H1 (cell line): Measurements from ENCODE around the gene ANGPTL4. TPM values are rescaled to one million over a fixed set of nuclear protein-coding genes. Genes with fewer than 3 reads are reported as not detected.

Source experiments
- CHD2 ChIP-seq: IDR thresholded peaks from 2 replicates; pipeline ENCODE4 v1.6.1; 2012; ENCODE audit warnings: low read length, improper control_type of control experiment
- EP300 ChIP-seq, 2 experiments: IDR thresholded peaks; 1 replicate in 1 of 2; 2 replicates in 1 of 2; pipeline ENCODE4 v1.6.1; 2011 to 2012; ENCODE audit warnings: low read depth in 2 of 2, low read length in 2 of 2, mild to moderate bottlenecking in 2 of 2, borderline replicate concordance in 1 of 2, inconsistent platforms in 1 of 2, moderate library complexity in 1 of 2
- MAFK ChIP-seq: IDR thresholded peaks from 2 replicates; pipeline ENCODE4 v1.6.1; 2012; ENCODE audit warnings: low read depth, mild to moderate bottlenecking, improper control_type of control experiment, low read length
- NRF1 ChIP-seq: IDR thresholded peaks from 2 replicates; pipeline ENCODE4 v1.6.1; 2011; ENCODE audit warnings: mild to moderate bottlenecking, low read depth, low read length, improper control_type of control experiment
- SIRT6 ChIP-seq: IDR thresholded peaks from one replicate; pipeline ENCODE4 v1.7.1; 2012; ENCODE audit warnings: low read length, inconsistent platforms
- polyA plus RNA-seq, 7 experiments: library from polyadenylated mRNA; depleted of rRNA in 3 of 7; stranded (reverse) in 5 of 7; unstranded in 2 of 7; fragments of >200 nt in 5 of 7; fragments of 200-250 nt in 2 of 7; gene quantifications; 1 replicate in 5 of 7; 2 replicates in 1 of 7; 4 replicates in 1 of 7; pipeline versions ENCODE4 v1.2.1 to v1.2.3, GENCODE V29; 2011 to 2013; ENCODE audit warnings: missing spikeins in 2 of 7, mixed read lengths in 2 of 7
- total RNA-seq: library from RNA; stranded (reverse); fragmentation: NEBNext Ultra II Directional; extraction: Animal tissue kit (Norgen Biotek cat#: 25700); gene quantifications from 2 replicates; pipeline ENCODE4 v1.2.1, GENCODE V29; 2021

ANGPTL4 gene
- total and polyA plus RNA-seq, 2 of the 8 experiments (the other 6 are each of a cell fraction or from before 2014, with no cell fraction given): 2.3 to 6.5 TPM

- TF ChIP-seq EP300 (IDR thresholded peaks at IDR 0.05; ENCODE audit: borderline replicate concordance in 1 of 2, low read depth in 2 of 2, low read length in 2 of 2) (no peak), SIRT6 (no peak), NRF1 (no peak), CHD2 (no peak), MAFK (no peak)
Observed at GRCh38 chr19:8391198-8392016, 27.5 kb downstream of the ANGPTL4 start (continued).
